ENCODE measurements around the gene BCL11A.
A peak's percentile ranks its signal among the peaks of the same experiment; 100 is the strongest.

The BCL11A gene

GRCh38 chr2:60513191-60513590, 40.3 kb downstream of the BCL11A start:
- Histone ChIP-seq H3K27me3 (ENCODE audit: control insufficient read depth, low read length) (no peaks in the 10 kb centered on the region), H3K27ac (ENCODE audit: low read depth, low read length) (peak overlapping the region; percentile 12; the same call in 1 of the 2 replicates), H3K36me3 (ENCODE audit: control insufficient read depth, low read length) (peaks cover 97% of the 10 kb centered on the region), H3K4me1 (ENCODE audit: control insufficient read depth, low read length) (peaks cover 99% of the 10 kb centered on the region), H3K79me2 (ENCODE audit: control insufficient read depth, low read length) (peaks cover 100% of the 10 kb centered on the region), H3K4me2 (ENCODE audit: low read length) (peak overlapping the region; percentile 23), H3F3A (ENCODE audit: control insufficient read depth, insufficient read depth) (peaks cover 12% of the 10 kb centered on the region), H3K9me2 (replicated peaks; ENCODE audit: control insufficient read depth, low read length) (no peaks in the 10 kb centered on the region), H3K4me3 (ENCODE audit: low read length) (peak overlapping the region; percentile 15; the same call in 1 of the 2 replicates), H3K9me3 (ENCODE audit: control insufficient read depth, insufficient read depth, low read length) (no peaks in the 10 kb centered on the region), H4K20me1 (ENCODE audit: control insufficient read depth, insufficient read depth, low read depth, low read length) (peaks cover 76% of the 10 kb centered on the region)
- TF ChIP-seq, protein P1, sequence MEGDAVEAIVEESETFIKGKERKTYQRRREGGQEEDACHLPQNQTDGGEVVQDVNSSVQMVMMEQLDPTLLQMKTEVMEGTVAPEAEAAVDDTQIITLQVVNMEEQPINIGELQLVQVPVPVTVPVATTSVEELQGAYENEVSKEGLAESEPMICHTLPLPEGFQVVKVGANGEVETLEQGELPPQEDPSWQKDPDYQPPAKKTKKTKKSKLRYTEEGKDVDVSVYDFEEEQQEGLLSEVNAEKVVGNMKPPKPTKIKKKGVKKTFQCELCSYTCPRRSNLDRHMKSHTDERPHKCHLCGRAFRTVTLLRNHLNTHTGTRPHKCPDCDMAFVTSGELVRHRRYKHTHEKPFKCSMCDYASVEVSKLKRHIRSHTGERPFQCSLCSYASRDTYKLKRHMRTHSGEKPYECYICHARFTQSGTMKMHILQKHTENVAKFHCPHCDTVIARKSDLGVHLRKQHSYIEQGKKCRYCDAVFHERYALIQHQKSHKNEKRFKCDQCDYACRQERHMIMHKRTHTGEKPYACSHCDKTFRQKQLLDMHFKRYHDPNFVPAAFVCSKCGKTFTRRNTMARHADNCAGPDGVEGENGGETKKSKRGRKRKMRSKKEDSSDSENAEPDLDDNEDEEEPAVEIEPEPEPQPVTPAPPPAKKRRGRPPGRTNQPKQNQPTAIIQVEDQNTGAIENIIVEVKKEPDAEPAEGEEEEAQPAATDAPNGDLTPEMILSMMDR (IDR thresholded peaks at IDR 0.05; ENCODE audit: low read depth, low read length, poor library complexity, severe bottlenecking): no peak
- no peak for TF ChIP-seq EZH2phosphoT487 (IDR thresholded peaks at IDR 0.05; ENCODE audit: borderline replicate concordance, low read length)

DNA sequence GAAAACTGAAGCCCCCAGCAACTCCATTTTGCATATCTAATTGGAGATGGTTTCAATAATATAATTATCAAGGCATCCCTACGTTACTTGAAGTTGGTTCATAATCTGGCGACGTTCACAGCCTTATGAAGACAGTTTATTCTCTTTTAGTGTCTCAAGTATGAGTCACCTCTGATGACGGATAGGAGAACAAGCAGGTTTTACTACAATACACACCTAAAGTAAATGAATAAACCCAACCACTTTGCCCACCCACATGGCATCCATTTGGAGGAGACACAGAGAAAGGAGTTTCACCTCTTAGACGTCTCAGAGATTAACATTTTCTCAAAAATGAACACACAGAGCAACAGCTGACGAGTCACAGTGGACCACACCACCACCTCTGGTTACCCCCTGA, 40.8 kb downstream of the BCL11A start:
- peaks cover 16% of the 10 kb centered on the region for H3F3A ChIP-seq (ENCODE audit: control insufficient read depth, insufficient read depth)
- no peaks in the 10 kb centered on the region for H3K9me2 ChIP-seq (replicated peaks; ENCODE audit: control insufficient read depth, low read length)
- peak overlapping the region; percentile 15; the same call in 1 of the 2 replicates for H3K4me3 ChIP-seq (ENCODE audit: low read length)
- H4K20me1 ChIP-seq (ENCODE audit: control insufficient read depth, insufficient read depth, low read depth, low read length): peaks cover 79% of the 10 kb centered on the region
- H3K4me1 ChIP-seq (ENCODE audit: control insufficient read depth, low read length): peaks cover 100% of the 10 kb centered on the region
- no peaks in the 10 kb centered on the region for H3K27me3 ChIP-seq (ENCODE audit: control insufficient read depth, low read length)
- peaks cover 100% of the 10 kb centered on the region for H3K79me2 ChIP-seq (ENCODE audit: control insufficient read depth, low read length)
- peaks cover 98% of the 10 kb centered on the region for H3K36me3 ChIP-seq (ENCODE audit: control insufficient read depth, low read length)
- peak overlapping the region; percentile 12 for H3K27ac ChIP-seq (ENCODE audit: low read depth, low read length)
- H3K4me2 ChIP-seq (ENCODE audit: low read length): peak overlapping the region; percentile 23
- H3K9me3 ChIP-seq (ENCODE audit: control insufficient read depth, insufficient read depth, low read length): no peaks in the 10 kb centered on the region
- TF ChIP-seq EZH2phosphoT487 (IDR thresholded peaks at IDR 0.05; ENCODE audit: borderline replicate concordance, low read length): no peak
- TF ChIP-seq, protein P1 (IDR thresholded peaks at IDR 0.05; ENCODE audit: low read depth, low read length, poor library complexity, severe bottlenecking): no peak

DNA sequence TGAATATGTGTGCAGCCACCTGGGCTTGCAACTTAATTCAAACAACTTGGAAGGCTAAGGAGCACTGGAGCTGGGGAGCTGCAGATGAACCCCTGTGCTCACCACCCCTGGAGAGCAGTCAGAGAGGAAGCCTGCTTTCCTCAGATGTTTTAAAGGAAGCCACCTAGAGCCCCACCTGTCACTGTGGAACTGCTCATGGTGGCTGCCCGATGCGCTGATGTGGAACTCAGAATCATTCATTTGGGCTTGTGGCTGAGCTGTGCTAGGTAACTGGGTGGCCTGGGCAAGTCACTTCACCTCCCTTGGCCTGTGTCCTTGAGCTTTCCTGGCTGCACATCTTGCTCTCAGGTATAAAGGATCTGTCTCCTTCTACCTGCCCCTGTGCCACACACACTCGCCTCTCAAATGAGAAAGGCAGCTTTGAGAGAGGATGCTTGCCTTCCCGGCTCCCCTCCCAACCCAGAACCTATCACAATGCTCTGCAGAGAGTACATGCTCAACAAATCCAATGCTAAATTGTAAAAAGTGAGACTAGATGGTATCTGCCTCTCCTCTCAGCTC, 41.3 kb downstream of the BCL11A start:
- peaks cover 100% of the 10 kb centered on the region for H3K79me2 ChIP-seq (ENCODE audit: control insufficient read depth, low read length)
- H3K27me3 ChIP-seq (ENCODE audit: control insufficient read depth, low read length): no peaks in the 10 kb centered on the region
- peaks cover 97% of the 10 kb centered on the region for H3K36me3 ChIP-seq (ENCODE audit: control insufficient read depth, low read length)
- H3K9me3 ChIP-seq (ENCODE audit: control insufficient read depth, insufficient read depth, low read length): no peaks in the 10 kb centered on the region
- peaks cover 77% of the 10 kb centered on the region for H4K20me1 ChIP-seq (ENCODE audit: control insufficient read depth, insufficient read depth, low read depth, low read length)
- H3K9me2 ChIP-seq (replicated peaks; ENCODE audit: control insufficient read depth, low read length): no peaks in the 10 kb centered on the region
- H3K4me3 ChIP-seq (ENCODE audit: low read length): no peak overlapping the region
- peaks cover 99% of the 10 kb centered on the region for H3K4me1 ChIP-seq (ENCODE audit: control insufficient read depth, low read length)
- peak overlapping the region; percentile 12 for H3K27ac ChIP-seq (ENCODE audit: low read depth, low read length)
- TF ChIP-seq, protein P1 (IDR thresholded peaks at IDR 0.05; ENCODE audit: low read depth, low read length, poor library complexity, severe bottlenecking): no peak
- no peak for TF ChIP-seq EZH2phosphoT487 (IDR thresholded peaks at IDR 0.05; ENCODE audit: borderline replicate concordance, low read length)
- peak overlapping the region; percentile 23 for H3K4me2 ChIP-seq (ENCODE audit: low read length)
- H3F3A ChIP-seq (ENCODE audit: control insufficient read depth, insufficient read depth): peaks cover 18% of the 10 kb centered on the region

All from DOHH2 (cell line).